HEK293T (cell line): ENCODE measurements around the gene SLC17A3.

Source experiments
- CTCF ChIA-PET: fragments of 350-600 bp; formaldehyde crosslinking; extraction: SDS; loops from one replicate; lab custom pipeline; 2021; ENCODE audit warnings: antibody characterized with exemption, inconsistent platforms; lab: Yijun Ruan, JAX
- POLR2A ChIA-PET: fragments of 350-600 bp; formaldehyde crosslinking; extraction: SDS; loops from one replicate; lab custom pipeline; 2020; ENCODE audit warnings: antibody characterized with exemption, inconsistent platforms; lab: Yijun Ruan, JAX
- DNase-seq: peaks from one replicate; pipeline ENCODE4 v3.0.0; 2012; ENCODE audit warnings: mixed read lengths; ENCODE audit errors: extremely low spot score
- ARNT ChIP-seq: fragments of 450-650 bp; IDR thresholded peaks from 2 replicates; pipeline ENCODE4 v1.6.1; 2017; ENCODE audit warnings: mild to moderate bottlenecking
- ELF4 ChIP-seq: fragments of 450-650 bp; IDR thresholded peaks from 2 replicates; pipeline ENCODE4 v1.6.1; 2017; ENCODE audit warnings: antibody characterized with exemption
- FOXK2 ChIP-seq: fragments of 450-650 bp; IDR thresholded peaks from 2 replicates; pipeline ENCODE4 v1.6.1; 2016; ENCODE audit warnings: mild to moderate bottlenecking
- FOXM1 ChIP-seq: fragments of 450-650 bp; IDR thresholded peaks from 2 replicates; pipeline ENCODE4 v1.6.1; 2017; ENCODE audit warnings: mild to moderate bottlenecking, borderline replicate concordance
- LEF1 ChIP-seq: fragments of 450-650 bp; IDR thresholded peaks from 2 replicates; pipeline ENCODE4 v1.6.1; 2017; ENCODE audit warnings: mild to moderate bottlenecking, borderline replicate concordance
- SP1 ChIP-seq: fragments of 450-650 bp; IDR thresholded peaks from 2 replicates; pipeline ENCODE4 v1.6.1; 2017
- SUZ12 ChIP-seq: fragments of 450-650 bp; IDR thresholded peaks from 2 replicates; pipeline ENCODE4 v1.6.1; 2016; ENCODE audit warnings: mild to moderate bottlenecking
- TARDBP ChIP-seq: fragments of 450-650 bp; IDR thresholded peaks from 2 replicates; pipeline ENCODE4 v1.6.1; 2016
- TF ChIP-seq, protein P1 (sequence below): fragments of 450-650 bp; IDR thresholded peaks from 2 replicates; pipeline ENCODE4 v1.6.1; 2016

The SLC17A3 gene

DNA sequence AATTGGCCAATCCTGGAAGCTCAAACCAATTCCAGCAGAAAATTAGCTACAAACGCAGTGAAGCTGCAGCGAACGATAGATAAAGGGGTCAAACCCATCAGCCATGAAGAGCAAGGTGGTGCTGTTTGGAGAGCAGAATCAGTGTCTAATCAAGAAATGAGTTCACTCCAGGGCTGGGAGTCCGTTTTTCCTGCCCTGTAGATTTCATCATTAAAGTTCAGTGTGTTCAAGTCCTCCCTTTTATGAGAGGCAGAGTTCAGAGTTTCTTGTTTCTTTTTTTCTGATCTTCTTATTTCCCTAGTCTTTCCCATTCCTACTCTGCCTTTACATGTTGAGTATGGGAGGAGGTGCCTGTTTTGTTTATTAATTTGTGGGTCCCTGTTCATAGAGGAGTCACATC is 72.6 kb downstream of the SLC17A3 start:
- ChIA-PET POLR2A (no interaction called here), CTCF (interaction anchor here (1.3 kb wide), 1 partner anchor 14 kb away, joined by 3 read pairs; no protein-coding TSS in a partner anchor)
- TF ChIP-seq ARNT (no peak), ELF4 (no peak), LEF1 (no peak), FOXM1 (no peak), SP1 (no peak), FOXK2 (no peak), SUZ12 (no peak), TARDBP (no peak)
- TF ChIP-seq, protein P1, sequence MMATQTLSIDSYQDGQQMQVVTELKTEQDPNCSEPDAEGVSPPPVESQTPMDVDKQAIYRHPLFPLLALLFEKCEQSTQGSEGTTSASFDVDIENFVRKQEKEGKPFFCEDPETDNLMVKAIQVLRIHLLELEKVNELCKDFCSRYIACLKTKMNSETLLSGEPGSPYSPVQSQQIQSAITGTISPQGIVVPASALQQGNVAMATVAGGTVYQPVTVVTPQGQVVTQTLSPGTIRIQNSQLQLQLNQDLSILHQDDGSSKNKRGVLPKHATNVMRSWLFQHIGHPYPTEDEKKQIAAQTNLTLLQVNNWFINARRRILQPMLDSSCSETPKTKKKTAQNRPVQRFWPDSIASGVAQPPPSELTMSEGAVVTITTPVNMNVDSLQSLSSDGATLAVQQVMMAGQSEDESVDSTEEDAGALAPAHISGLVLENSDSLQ = no peak
- no peak for DNase-seq
